OCI-LY7 (cell line): ENCODE results near the gene APOL3.
"Not testable (repeated sequence)": the region's sequence is repeated elsewhere in the genome, so short reads cannot be mapped to it uniquely, and the experiment has no call there.

Source experiments
- EZH2phosphoT487 ChIP-seq: fragments of 200-600 bp; sonication (generic); IDR thresholded peaks from 2 replicates; pipeline ENCODE4 v1.6.1; 2018; ENCODE audit warnings: low read depth, borderline replicate concordance, mild to moderate bottlenecking, mixed run types, antibody characterized with exemption, low read length, moderate library complexity, mixed read lengths
- TF ChIP-seq, protein P1 (sequence below): fragments of 200-600 bp; sonication (generic); conservative IDR thresholded peaks from 2 replicates; pipeline ENCODE4 v1.5.1; 2014; ENCODE audit warnings: mild to moderate bottlenecking, antibody characterized with exemption, low read length, moderate library complexity, mixed read lengths

- TF ChIP-seq, protein P1, sequence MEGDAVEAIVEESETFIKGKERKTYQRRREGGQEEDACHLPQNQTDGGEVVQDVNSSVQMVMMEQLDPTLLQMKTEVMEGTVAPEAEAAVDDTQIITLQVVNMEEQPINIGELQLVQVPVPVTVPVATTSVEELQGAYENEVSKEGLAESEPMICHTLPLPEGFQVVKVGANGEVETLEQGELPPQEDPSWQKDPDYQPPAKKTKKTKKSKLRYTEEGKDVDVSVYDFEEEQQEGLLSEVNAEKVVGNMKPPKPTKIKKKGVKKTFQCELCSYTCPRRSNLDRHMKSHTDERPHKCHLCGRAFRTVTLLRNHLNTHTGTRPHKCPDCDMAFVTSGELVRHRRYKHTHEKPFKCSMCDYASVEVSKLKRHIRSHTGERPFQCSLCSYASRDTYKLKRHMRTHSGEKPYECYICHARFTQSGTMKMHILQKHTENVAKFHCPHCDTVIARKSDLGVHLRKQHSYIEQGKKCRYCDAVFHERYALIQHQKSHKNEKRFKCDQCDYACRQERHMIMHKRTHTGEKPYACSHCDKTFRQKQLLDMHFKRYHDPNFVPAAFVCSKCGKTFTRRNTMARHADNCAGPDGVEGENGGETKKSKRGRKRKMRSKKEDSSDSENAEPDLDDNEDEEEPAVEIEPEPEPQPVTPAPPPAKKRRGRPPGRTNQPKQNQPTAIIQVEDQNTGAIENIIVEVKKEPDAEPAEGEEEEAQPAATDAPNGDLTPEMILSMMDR, result not testable (repeated sequence)
- not testable (repeated sequence) for TF ChIP-seq EZH2phosphoT487
Measured at GRCh38 chr22:36161793-36162126, 1.2 kb upstream of the APOL3 start.
